ENCODE results near the gene YBX1. TPM values are rescaled to one million over a fixed set of nuclear protein-coding genes. Genes with fewer than 3 reads are reported as not detected.

The YBX1 gene
- total and polyA plus RNA-seq, 2 of the 13 experiments (the other 11 are each of a cell fraction or from before 2014, with no cell fraction given), result 339 to 628 TPM

- no peaks in the 10 kb centered on the region for H3K9me3 ChIP-seq (ENCODE audit: low read length)
- H3K27me3 ChIP-seq (ENCODE audit: control insufficient read depth in 1 of 2, insufficient read depth in 2 of 2, low read length in 2 of 2), result no peaks in the 10 kb centered on the region; a peak in 1 of 5 replicates
- no peak overlapping the region for H2AFZ ChIP-seq (ENCODE audit: low read length)
- in situ Hi-C loops (cut with HindIII; ENCODE audit: extremely low pct_ligation_motif_present, low pct_unique_long_range_greater_than_20kb), result no loop called here
- ChIA-PET CTCF (ENCODE audit: low intra/inter-chr PET ratio, low total read pairs) (no interaction called here), POLR2A (interaction anchor here (1.1 kb wide), 1 partner anchor 80 kb away, joined by 3 read pairs; the partner anchor contains the start of genes C1orf50 and P3H1)
- peaks cover 82% of the 10 kb centered on the region for H4K20me1 ChIP-seq (ENCODE audit: insufficient read depth, low read length)
- H3K27ac ChIP-seq (ENCODE audit: extremely low read length, insufficient read depth, low read length), result no peak overlapping the region
- 87% methylated on average over 4 of the region's 4 CpGs for WGBS (ENCODE audit: low lambda C conversion rate)
- peaks cover 10 to 17% of the 10 kb centered on the region in 2 experiments; a peak in 4 of 5 replicates for H3K36me3 ChIP-seq (replicated peaks in 1 of 2; ENCODE audit: control insufficient read depth in 1 of 2, insufficient read depth in 2 of 2, low read length in 2 of 2)
- peak overlapping the region; percentile 99 for H3K4me2 ChIP-seq (ENCODE audit: low read depth, low read length)
- intact Hi-C loops (cut with micrococcal nuclease; ENCODE audit: unreplicated experiment), result no loop called here
- ATAC-seq, result no peak
- no peak for DNase-seq (ENCODE audit: low spot score)
- FAIRE-seq, result no peak
- peaks cover 74% of the 10 kb centered on the region for H3K4me1 ChIP-seq (ENCODE audit: insufficient read depth, low read length)
- H3K79me2 ChIP-seq (ENCODE audit: insufficient read depth, low read length), result peaks cover 89% of the 10 kb centered on the region
- peak overlapping the region in 2 of 3 experiments; percentile 9 to 87; a peak in 3 of 6 replicates for H3K4me3 ChIP-seq (replicated peaks in 1 of 3; ENCODE audit: insufficient read depth in 1 of 3, low read depth in 2 of 3, low read length in 3 of 3)
- H3K9ac ChIP-seq (ENCODE audit: insufficient read depth, low read depth, low read length), result no peak overlapping the region; the same call in 1 of the 2 replicates
- no TSS peak for BruUV-seq (replicated peaks)
- TF ChIP-seq, protein P1, sequence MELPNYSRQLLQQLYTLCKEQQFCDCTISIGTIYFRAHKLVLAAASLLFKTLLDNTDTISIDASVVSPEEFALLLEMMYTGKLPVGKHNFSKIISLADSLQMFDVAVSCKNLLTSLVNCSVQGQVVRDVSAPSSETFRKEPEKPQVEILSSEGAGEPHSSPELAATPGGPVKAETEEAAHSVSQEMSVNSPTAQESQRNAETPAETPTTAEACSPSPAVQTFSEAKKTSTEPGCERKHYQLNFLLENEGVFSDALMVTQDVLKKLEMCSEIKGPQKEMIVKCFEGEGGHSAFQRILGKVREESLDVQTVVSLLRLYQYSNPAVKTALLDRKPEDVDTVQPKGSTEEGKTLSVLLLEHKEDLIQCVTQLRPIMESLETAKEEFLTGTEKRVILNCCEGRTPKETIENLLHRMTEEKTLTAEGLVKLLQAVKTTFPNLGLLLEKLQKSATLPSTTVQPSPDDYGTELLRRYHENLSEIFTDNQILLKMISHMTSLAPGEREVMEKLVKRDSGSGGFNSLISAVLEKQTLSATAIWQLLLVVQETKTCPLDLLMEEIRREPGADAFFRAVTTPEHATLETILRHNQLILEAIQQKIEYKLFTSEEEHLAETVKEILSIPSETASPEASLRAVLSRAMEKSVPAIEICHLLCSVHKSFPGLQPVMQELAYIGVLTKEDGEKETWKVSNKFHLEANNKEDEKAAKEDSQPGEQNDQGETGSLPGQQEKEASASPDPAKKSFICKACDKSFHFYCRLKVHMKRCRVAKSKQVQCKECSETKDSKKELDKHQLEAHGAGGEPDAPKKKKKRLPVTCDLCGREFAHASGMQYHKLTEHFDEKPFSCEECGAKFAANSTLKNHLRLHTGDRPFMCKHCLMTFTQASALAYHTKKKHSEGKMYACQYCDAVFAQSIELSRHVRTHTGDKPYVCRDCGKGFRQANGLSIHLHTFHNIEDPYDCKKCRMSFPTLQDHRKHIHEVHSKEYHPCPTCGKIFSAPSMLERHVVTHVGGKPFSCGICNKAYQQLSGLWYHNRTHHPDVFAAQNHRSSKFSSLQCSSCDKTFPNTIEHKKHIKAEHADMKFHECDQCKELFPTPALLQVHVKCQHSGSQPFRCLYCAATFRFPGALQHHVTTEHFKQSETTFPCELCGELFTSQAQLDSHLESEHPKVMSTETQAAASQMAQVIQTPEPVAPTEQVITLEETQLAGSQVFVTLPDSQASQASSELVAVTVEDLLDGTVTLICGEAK (IDR thresholded peaks at IDR 0.05), result no peak
- TF ChIP-seq, protein P1 (CRISPR knock-in tag; IDR thresholded peaks at IDR 0.05), result no peak
- TF ChIP-seq MYC (CRISPR knock-in tag; IDR thresholded peaks at IDR 0.05; ENCODE audit: borderline replicate concordance) (no peak), CENPBD1 (CRISPR knock-in tag; IDR thresholded peaks at IDR 0.05; ENCODE audit: borderline replicate concordance, low read depth) (no peak), ZNF569 (CRISPR knock-in tag; IDR thresholded peaks at IDR 0.05; ENCODE audit: borderline replicate concordance) (no peak), TP53 (CRISPR knock-in tag; conservative IDR thresholded peaks at IDR 0.05) (no peak), ZNF83 (CRISPR knock-in tag; IDR thresholded peaks at IDR 0.05; ENCODE audit: borderline replicate concordance) (no peak), ZNF558 (CRISPR knock-in tag; IDR thresholded peaks at IDR 0.05; ENCODE audit: borderline replicate concordance) (no peak), NFRKB (IDR thresholded peaks at IDR 0.05) (no peak)
- TF ChIP-seq, protein P2, sequence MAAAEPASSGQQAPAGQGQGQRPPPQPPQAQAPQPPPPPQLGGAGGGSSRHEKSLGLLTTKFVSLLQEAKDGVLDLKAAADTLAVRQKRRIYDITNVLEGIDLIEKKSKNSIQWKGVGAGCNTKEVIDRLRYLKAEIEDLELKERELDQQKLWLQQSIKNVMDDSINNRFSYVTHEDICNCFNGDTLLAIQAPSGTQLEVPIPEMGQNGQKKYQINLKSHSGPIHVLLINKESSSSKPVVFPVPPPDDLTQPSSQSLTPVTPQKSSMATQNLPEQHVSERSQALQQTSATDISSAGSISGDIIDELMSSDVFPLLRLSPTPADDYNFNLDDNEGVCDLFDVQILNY (CRISPR knock-in tag; conservative IDR thresholded peaks at IDR 0.05), result no peak
- TF ChIP-seq, protein P3, sequence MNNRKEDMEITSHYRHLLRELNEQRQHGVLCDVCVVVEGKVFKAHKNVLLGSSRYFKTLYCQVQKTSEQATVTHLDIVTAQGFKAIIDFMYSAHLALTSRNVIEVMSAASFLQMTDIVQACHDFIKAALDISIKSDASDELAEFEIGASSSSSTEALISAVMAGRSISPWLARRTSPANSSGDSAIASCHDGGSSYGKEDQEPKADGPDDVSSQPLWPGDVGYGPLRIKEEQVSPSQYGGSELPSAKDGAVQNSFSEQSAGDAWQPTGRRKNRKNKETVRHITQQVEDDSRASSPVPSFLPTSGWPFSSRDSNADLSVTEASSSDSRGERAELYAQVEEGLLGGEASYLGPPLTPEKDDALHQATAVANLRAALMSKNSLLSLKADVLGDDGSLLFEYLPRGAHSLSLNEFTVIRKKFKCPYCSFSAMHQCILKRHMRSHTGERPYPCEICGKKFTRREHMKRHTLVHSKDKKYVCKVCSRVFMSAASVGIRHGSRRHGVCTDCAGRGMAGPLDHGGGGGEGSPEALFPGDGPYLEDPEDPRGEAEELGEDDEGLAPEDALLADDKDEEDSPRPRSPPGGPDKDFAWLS (CRISPR knock-in tag; IDR thresholded peaks at IDR 0.05; ENCODE audit: borderline replicate concordance), result no peak
Measured at GRCh38 chr1:42686418-42686817, 4.2 kb downstream of the YBX1 start.

All from HepG2 (cell line).